Cerebellar nuclear complex (tissue), 1 donor: Measurements from ENCODE around the gene FATE1.
"Not testable (repeated sequence)": the region's sequence is repeated elsewhere in the genome, so short reads cannot be mapped to it uniquely, and the experiment has no call there.

Source experiments
- DNase-seq, 2 experiments: peaks; one replicate each; lab custom pipeline; 2025; lab: John Stamatoyannopoulos, UW

FATE1 gene, protein sequence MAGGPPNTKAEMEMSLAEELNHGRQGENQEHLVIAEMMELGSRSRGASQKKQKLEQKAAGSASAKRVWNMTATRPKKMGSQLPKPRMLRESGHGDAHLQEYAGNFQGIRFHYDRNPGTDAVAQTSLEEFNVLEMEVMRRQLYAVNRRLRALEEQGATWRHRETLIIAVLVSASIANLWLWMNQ

DNA sequence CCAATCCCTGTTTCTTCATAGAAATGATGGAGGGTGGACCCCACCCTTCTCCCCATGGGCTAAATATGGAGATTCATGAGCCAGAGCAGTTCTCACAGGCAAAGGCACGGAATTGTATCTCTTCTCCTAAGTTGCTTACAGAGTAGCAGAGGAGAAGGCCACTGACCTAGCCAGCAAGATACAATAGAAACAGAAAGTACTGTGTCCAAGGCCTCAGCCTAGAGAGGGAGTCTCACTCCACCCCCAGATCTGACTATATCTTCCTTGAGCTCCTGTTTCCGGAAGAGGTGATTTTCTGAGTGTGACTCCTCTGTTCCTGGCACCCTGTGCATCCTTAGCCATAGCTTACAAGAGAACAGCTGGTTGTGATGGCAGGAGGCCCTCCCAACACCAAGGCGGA is at the start of gene FATE1:
Gene FATE1 (plus strand): TSS at position 284 of the 400 bp plus-strand sequence. CDS start 85 bp downstream, at position 369.
- DNase-seq: no peak

DNA sequence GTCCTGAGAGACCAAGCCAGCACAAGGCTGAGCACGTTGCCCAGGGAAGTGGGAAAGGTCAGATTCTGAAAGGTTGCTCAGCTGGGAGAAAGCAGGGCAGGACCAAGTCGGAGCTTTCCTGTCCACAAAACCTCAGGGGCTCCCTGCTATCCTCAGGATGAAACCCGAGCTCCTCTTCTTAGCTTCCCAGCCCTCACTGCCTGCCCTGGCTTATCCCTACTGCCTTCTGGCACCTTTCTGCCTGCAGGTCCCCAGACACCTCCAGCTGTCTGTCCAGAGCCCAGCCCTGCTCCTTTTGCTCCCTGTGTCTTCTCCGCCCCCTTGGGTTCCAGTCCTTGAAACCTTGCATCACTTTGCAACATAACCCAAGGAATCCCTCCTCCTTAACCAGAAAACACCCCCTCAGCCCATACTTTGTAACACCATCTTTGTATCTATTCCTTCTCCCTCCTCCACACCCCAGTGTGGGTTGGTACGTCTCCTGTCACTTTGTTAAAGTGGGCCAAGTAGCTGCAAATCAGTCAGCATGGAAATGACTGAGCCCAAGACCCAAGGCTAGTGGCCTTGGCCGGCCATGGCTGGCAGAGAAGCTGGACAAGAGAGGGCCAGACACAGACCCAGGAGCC is 40.6 kb upstream of the FATE1 start:
- no peak for DNase-seq

DNA sequence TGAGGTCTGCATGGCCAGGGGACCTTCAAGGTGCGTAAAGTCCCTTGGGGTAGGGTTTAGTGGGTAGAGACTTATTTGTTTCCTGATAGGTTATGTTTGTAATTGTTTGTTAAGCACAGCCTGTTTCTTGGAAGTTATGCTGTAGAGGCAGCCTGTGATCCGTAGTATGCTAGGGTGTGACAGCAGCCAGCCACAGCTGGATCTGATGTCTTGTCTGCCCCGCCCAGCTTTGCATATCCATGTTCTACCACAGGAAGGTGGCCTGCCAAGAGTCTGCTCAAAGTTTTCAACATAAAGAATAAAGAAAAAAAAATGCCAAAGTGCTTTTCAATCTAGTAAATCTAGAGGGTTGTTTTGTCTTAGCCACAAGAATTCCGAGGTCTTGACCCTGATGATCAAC is 39.6 kb upstream of the FATE1 start:
- no peak for DNase-seq

DNA sequence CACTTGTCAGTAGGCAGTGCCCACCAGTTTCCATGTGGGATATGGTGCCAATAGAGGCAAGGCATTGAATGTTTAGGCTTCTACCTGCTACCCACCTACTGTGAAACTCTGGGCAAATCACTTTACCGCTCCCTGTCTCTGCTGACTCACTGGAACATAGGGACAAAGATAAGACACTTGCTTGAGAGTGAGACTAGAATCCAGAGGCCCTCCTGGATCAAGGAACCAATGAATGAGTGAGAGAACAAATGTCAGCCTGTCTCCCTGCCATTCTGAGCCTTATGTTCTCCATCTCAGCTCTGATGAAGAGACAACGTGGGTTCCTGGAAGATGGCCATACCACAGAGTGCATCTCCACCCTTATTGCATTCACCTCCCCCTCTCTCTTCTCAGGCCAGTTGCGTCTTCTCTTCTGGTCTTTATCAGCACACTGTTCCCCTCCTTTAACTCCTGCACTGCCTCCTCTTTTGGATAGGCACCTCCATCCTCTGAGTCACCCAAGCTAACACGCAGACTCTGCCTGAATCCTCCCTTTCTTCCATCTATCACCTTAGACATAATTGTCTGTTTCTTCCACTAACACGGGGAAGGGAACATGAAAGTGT is 35.9 kb upstream of the FATE1 start:
- DNase-seq: no peak

DNA sequence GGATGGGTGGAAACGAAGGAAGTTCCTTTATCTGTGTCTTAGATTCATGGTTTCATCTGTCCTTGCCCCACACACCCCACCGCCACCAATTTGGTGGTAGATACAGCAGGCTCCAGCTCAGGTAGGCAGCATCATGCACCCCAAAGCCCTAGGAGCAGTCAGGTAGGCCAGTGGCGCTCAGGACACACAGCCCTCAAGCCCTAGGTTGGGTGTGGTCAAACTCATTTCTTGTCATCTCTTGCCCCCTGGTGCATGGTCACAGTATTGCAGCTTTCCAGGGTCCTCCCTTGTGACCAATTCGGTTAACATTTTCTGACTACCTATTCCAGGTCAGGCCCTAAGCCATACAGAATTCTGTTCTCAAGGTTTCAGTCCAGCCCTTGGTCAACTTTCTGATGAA is 35.0 kb upstream of the FATE1 start:
- DNase-seq: no peak

DNA sequence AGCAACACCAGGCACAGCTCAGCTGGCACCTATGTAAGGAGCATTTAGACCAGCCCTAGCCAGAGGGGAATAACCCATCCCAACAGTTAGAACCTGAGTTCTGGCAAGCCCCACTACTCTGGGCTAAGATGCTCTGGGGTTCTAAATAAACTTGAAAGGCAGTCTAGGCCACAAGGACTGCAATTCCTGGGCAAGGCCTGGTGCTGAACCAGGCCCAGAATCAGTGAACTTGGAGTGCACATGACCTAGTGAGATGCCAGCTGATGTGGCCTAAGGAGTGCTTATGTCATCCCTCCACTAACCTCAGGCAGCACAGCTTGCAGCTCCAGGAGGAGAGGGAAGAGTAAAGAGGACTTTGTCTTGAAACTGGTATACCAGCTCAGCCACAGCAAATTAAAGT is 28.2 kb upstream of the FATE1 start:
- no peak for DNase-seq

DNA sequence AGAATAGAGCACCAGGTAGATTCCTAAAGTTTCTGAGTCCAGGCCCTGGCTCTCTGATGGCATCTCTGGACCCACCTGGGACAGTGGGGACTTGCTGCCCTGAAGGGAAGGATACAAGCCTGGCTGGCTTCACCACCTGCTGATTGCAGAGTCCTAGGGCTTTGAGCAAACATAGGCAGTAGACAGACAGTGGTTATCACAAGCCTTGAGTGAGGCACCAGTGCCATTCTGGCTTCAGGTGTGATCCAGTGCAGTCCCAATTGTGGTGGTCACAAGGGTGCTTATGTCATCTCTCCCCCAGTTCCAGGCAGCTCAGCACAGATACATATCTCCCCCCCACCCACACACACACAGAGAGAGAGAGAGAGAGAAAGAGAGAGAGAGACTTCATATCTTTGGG is 27.1 kb upstream of the FATE1 start:
- DNase-seq: no peak

DNA sequence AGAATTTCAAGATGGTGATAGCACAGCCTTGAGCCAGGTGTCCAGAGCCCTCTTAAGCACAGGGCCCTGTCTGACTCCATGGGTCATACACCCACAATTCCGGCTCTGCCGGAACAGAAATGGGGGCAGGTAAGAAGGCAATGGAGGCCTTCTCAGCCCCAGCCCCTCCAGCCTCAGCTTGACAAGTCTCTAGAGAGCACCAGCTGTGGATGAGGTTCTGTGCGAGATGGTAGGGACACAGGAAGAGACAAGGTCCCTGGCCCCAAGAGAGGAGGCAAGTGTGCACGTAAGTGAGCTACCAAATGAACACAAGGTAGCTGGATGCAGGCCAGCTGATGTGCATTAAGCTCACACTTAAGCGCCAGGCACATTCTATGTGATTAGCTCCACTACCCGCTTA is 23.0 kb upstream of the FATE1 start:
- no peak for DNase-seq

DNA sequence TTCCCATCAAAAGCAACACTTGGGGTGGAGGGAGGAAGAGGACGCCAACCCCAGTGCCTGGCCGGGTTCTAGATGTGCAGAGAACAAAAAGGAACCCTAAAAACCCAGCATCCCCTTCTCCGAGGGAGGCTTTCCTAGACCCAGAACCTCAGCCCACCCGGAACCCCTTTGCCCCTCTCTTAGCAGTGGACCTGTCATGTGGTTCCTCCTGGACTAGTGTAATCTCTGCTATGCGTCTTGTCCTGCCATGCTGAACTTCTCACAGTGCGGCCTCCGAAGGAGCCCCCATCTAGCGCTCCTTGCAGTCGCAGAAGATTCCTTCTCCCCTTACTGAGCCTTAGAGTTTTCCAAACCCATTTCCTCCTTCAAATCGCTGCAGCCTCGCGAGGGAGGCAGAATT is 21.7 kb upstream of the FATE1 start:
- no peak for DNase-seq

DNA sequence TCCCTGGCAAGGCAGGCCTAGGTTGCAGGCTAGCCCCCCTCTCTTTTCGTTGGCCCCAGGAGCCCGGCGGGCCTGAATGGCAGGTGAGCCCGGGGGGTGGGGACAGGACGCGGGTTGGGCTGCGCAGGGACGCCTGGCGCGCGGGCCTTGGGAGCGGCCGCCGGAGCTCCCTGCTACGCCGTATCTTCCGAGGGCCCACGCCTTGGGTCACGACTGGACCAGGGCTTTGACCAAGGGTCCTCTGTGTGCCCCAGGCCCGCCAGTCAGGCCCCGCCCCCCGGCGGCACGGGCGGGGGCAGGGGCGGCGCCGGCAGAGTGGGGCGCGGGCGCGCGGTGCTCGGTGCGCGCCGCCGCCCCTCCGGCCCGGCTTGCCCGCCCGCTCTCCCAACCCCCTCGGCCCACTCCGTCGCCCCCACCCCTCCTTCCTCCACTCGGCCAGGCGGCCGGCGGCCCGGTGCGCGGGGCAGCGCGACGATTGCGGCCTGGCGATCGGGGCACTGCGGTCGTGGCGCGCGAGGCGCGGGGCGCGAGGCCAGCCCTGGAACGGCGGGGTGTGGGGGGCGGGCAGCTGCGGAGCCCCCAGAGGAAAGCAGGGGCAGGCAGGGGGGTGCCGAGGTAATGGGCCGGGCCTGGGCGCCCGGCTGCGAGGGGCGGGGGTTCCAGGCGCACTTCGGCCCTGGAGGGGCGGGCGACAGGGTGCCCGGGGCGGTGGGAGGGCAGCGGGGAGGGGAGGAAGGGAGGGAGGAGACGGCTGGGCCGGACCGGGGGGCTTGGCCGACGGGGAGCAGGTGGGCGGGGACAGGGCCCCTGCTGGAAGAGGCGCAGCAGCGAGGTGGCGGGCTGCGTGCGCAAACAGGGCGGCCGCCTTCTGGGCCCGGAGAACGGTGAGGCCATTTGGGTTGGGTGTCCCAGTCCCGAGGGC is 20.9 kb upstream of the FATE1 start, which contains the start of gene PRRG3:
Gene PRRG3 (plus strand): TSS at position 798 of the 922 bp plus-strand sequence. CDS start 3,357 bp downstream, outside the sequence.
- DNase-seq: no peak

DNA sequence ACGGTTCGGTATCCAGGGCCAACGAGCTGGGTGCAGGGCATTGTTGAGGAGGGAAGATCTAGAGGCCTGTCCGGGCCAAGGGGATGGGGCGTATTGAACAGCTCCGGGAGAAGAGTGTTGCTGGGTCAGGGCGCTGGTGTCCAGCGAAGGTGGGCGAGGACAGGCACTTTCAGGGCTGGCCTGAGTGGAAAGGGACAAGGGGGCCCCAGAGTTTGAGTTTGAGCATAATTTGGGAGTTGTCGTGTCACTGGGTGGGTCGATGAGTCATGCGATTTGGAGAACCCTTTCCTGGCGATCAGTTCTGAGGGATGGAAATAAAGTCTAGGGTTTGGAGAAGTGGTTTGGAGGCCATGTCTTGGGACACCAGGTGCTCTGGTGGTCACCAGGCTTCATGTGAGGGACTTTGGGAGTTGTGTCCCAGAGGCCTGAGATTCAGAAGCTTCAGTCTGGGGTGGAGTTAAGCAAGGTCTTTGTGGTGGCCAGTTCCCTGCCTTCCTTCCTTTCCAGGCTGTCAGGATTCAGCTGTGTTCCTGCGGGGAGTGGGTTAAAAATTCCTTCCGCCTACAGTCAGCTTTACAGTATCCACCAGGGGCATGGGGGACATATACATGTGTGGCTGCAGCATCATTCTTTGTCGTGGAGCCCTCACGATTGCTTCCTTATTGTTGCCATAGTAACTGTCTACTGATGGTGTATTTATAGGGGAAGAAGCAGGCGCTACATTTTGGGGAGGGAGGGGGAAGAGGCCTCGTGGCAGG is 20.1 kb upstream of the FATE1 start:
- DNase-seq: no peak

DNA sequence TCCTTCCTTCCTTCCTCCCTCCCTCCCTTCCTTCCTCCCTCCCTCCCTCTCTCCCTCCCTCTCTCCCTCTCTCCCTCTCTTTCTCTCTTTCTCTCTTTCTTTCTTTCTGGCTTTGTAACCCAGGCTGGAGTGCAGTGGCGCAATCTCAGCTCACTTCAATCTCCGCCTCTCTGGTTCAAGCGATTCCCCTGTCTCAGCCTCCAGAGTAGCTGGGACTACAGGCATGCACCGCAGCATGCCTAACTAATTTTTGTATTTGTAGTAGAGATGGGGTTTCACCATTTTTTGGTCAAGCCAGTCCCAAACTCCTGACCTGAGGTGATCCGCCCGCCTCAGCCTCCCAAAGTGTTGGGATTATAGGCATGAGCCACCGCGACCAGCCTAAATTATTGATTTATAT is 18.8 kb upstream of the FATE1 start:
- DNase-seq: not testable (repeated sequence)

DNA sequence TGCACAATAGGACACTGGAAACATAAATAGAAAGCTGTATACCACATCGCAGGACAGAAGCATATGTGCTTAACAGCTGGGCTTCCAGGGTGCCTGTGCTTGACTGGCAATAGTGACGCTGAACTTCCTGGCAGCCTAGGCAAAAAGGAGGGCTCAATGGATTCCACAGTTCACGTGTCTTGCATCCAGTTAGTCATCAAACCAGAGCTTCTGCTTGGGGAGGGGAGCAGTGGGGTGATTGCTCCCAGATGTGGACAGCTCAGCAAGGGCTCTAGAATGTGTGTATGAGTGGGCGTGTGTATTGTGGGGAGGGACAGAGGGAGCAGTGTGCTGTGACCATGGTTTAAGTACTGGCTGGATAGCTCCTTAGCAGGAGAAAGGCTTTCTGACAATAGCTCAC is 18.3 kb upstream of the FATE1 start:
- no peak for DNase-seq

DNA sequence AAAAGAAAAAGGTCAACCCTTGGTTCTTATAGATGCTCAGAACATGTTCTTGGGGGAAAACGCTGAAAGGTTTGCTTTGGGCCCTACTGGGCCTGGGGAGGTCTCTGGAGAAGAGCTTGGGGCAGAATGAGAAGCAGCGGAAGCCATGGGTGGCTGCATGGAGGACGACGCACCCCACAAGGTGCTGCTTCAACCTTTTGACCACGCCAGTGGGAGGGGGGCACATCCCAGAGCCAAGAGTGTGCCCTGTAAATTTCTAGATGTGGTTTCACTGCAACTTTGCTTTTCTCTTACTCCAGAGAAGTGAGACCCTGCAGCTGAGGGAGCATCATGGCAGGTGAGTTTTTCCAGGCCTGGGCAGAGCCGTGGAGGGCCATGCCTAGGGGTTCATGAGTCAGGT is 17.4 kb upstream of the FATE1 start:
- no peak for DNase-seq

DNA sequence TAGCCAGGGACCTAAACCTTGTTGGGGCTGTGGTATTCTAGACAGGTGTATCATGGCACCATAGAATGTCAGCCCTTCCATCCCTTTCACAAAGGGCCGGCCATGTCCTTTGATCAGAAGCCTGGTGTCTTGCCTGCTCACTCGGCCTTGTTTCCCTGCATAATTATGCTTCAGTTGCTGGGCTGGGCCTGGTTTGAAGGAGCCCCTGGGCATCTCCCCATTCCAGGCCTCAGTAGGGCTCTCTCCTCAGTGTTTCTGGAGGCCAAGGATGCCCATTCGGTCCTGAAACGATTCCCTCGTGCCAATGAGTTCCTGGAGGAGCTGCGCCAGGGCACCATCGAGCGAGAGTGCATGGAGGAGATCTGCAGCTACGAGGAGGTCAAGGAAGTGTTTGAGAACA is 16.1 kb upstream of the FATE1 start:
- DNase-seq: no peak

DNA sequence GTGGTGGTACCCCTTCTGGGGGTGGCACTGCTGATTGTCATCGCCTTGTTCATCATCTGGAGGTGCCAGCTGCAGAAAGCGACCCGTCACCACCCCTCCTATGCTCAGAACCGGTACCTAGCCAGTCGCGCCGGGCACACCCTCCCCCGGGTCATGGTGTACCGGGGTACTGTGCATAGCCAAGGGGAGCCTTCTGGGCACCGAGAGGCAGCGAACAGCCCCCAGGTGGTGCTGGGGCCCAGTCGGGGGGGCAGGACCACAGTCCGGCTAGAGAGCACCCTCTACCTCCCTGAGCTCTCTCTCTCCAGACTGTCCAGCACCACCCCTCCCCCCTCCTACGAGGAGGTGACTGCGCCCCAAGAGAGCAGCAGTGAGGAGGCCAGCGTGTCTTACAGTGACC is 15.3 kb upstream of the FATE1 start:
- DNase-seq: no peak

DNA sequence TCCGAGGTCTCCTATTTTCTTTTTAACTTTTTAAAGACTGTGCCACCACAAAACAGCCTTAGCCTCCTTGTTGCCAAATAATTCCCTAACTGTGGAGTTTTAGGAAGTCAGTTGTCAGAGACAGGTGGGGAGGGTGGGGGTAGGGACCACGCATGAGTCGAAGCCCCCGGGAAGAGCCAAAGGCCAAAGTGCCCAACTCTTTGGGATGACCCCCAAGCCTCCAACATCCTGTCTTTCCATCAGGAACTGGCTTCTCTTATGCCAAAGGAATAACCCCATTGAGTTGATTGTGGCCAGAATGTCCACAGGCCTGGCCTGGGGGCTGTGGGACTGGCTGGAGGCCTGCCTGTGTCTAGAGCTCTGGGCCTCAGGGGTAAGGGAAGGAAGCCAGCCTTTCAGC is 14.8 kb upstream of the FATE1 start:
- no peak for DNase-seq

DNA sequence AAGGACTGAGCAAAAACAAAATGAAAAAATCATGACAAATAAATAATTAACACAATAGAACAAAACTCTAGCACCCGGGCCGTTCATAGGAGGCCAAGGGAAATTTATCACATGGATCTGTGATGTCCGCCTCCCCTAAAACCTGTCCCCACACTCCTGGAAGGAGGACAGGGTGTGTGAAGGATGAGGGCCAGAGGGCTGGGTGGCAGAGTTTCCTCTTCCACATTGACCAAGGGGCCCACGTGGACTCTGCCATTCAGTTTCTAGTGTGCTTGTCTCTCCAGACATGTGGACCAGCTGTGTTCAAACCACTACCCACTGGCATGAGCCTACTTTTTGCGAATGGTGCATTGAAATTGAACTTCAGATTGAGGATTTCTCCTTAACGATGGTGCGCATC is 14.3 kb upstream of the FATE1 start:
- no peak for DNase-seq

DNA sequence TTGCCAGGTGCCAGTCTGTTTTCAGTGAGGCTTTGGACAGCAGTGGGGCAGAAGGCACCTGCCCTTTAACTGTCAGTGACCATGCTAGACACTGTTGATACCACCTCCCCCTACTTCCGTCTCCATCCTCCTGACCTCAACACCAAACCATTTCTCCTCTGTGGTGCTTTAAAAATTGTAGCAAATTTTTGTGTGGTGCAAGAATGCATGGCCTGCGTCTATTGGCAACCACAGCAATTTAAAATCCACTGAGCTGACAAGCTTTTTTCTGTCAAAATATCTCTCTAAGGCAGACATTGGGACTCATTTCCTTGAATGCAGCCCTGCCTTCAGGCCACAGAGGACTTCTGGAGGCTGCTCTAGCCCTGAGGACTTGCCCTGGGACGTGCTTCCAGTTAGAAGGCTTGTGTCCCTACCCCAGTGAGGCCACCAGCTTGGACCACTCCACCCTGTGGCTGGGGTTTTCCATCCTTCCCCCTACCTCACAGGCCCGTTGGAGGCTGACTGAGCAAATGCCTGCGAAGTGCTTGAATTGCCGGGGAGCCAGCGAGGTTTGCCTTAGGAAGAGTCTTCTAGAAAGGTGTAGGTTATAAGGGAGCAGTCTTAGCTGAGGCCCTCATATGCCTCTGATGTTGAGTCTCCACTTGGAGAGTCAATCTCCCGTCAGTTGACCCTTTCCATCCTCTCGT is 13.7 kb upstream of the FATE1 start:
- DNase-seq: no peak

DNA sequence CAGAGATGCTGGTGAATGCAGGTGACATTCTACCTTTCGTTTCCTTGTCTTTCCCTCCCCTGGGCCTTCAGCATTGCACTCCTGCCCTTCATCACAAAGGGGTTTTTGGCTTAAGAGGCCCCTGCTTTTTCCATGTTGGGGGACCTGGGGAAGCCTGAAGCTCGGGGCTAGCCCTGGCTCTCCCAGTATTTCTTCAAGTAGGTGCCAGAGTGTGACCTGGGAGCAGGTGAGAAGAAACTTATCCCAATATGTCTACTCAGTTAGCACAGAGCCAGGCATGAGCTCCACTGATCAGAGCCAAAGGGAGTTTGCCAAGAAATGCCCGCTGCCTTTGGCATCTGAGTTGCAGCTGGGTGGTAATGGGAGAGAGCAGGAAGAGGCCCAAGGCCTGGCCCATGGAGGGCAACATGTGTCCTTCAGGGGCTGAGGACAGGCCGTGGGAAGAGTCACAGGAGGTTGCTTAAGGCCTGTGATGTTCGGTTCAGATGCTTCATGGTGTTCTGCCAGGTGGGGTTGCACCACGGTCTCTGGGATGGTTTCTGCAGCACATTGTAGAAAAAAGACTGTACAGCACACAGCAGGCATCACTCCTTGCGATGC is 13.0 kb upstream of the FATE1 start:
- DNase-seq: no peak

DNA sequence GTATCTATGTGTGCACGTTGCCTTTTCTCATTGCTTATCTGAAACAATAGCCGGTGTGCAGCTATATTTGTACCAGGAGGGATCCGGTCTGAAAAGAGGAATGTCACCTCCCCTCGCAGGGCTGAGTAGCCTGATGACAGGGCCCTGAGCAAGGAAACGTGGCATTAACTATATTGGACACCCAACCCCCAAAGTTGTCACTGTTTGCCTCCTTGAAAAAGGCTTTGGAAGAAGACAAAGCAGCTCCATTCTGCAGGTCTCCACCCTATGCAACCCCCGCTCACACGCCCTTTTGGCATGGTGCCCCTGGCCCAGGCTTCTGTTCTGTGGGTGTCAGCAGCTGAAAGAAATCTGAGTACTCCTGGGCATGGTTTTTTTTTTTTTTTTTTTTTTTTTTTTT is 12.3 kb upstream of the FATE1 start:
- DNase-seq: no peak
